GM21576 (cell line): ENCODE measurements around the gene FXYD5.

Experiments
- ATAC-seq: cut with Tn5 transposase; IDR thresholded peaks from one replicate; pipeline ENCODE4 v1.9.1; 2021; ENCODE audit warnings: mild to moderate bottlenecking, moderate library complexity; ENCODE audit not compliant: unreplicated experiment

Gene FXYD5

GRCh38 chr19:35211545-35212230 is 57.2 kb downstream of the FXYD5 start:
- no peak for ATAC-seq

GRCh38 chr19:35212241-35212640 is 57.7 kb downstream of the FXYD5 start:
- no peak for ATAC-seq

- peak; percentile 61 for ATAC-seq
These were observed 59.4 kb downstream of the FXYD5 start for GRCh38 chr19:35213663-35214632.

- ATAC-seq: no peak
These were observed 60.4 kb downstream of the FXYD5 start for GRCh38 chr19:35214766-35215422.

GRCh38 chr19:35216016-35216832 is 61.7 kb downstream of the FXYD5 start:
- no peak for ATAC-seq

DNA sequence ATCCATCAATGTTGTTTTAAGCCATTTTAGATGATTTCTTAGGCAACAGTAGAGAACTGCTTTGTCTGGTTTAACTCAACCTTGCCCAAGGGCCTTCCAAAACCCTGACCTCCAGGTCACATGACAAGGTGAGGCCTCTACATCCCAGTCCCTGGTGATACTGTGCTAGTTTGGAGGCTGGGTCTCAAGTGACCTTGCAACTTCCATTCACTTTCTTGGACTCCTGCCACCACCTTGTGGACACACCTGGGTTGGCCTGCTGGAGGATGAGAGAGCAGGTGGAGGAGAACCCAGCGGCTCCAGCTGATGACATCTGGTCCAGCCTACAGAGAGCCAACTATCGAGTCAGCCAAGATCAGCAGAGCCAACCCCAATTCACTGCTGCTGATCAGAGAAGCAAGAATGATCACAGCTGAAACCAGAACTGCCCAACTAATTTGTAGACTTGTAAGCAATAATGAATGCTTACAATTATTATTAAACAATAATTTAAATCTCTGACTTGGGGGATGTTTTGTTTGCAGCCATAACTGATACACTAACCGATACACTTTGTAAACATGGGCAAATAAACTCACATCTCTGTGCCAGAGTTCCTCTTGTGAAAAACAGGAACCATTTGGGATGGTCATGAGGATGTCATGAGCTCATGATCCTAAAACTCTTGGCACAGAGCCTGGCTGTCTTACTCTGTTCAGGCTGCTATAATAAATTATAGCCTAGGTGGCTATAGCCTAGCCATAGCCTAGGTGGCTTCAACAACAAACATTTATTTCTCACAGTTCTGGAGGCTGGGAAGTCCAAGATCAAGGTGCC is 62.5 kb downstream of the FXYD5 start:
- ATAC-seq: no peak

GRCh38 chr19:35217649-35217990 is 63.1 kb downstream of the FXYD5 start:
- no peak for ATAC-seq

- ATAC-seq: no peak
These were observed 64.5 kb downstream of the FXYD5 start for GRCh38 chr19:35219008-35219407.
